ENCODE results near the gene GJB3.
"Not testable (repeated sequence)": the region's sequence is repeated elsewhere in the genome, so short reads cannot be mapped to it uniquely, and the experiment has no call there.

Gene GJB3

DNA sequence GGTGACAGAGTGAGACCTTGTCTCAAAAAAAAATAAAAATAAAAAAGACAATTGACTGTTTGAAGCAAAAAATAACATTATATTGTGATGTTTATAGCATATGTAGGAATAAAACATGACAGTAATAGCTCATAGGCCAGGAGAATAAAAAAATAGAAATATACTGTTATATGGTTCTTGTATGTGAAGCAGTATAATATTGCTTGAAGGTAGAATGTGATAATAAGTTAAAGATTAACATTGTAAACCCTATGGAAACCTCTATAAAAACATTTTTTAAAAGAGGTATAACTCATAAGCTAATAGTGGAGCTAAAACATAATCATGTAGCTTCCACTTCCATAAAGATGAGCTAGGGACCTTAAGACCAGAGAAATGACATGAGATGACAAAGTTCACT is 35.3 kb downstream of the GJB3 start:
- Histone ChIP-seq H3K27me3 (ENCODE audit: control insufficient read depth, insufficient read depth, low read length) (no peaks in the 10 kb centered on the region), H3K4me1 (ENCODE audit: control insufficient read depth, insufficient read depth, low read length) (no peaks in the 10 kb centered on the region)

DNA sequence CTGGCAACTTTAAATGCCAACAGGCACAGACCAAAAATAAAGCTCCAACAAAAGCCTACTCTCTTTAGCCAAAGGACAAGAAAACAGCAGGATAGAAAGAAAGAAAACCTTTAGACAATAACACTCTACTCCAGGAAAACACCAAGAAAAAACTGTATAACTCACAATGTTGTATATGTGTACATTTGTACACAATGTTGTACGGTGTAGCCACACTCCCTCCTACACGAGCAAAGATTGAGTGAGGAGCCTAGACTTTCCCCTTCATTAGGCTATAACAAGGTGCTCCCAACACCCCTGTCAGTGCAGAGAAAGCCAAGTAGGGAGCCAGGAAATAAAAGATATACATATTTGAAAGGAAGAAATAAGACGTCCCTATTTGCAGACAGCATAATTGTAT is 35.8 kb downstream of the GJB3 start:
- Histone ChIP-seq H3K27me3 (ENCODE audit: control insufficient read depth, insufficient read depth, low read length) (no peaks in the 10 kb centered on the region), H3K9me3 (ENCODE audit: control insufficient read depth, insufficient read depth, low read length) (no peaks in the 10 kb centered on the region), H3K4me3 (ENCODE audit: low read depth, low read length) (no peak overlapping the region), H3K9ac (ENCODE audit: low read depth, low read length) (no peak overlapping the region), H3K4me1 (ENCODE audit: control insufficient read depth, insufficient read depth, low read length) (no peaks in the 10 kb centered on the region), H3K36me3 (ENCODE audit: control insufficient read depth, insufficient read depth, low read length) (no peaks in the 10 kb centered on the region)

More for the DNA sequence above, 35.3 kb downstream of the GJB3 start:
- Histone ChIP-seq H3K36me3 (ENCODE audit: control insufficient read depth, insufficient read depth, low read length) (no peaks in the 10 kb centered on the region), H3K9me3 (ENCODE audit: control insufficient read depth, insufficient read depth, low read length) (no peaks in the 10 kb centered on the region), H3K4me3 (ENCODE audit: low read depth, low read length) (no peak overlapping the region), H3K9ac (ENCODE audit: low read depth, low read length) (no peak overlapping the region)

DNA sequence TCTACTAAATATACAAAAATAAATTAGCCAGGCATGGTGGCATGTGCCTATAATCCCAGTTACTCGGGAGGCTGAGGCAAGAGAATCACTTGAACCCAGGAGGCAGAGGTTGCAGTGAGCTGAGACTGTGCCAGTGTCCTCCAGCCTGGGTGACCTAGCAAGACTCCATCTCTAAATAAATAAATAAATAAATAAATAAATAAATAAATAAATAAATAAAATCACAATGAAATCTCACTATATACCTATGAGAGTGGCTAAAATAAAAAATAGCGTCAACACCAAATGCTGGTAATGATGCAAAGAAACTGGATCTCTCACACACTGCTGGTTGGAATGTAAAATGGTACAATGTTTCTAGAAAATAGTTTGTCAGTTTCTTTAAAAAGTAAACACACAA is 37.8 kb downstream of the GJB3 start:
- not testable (repeated sequence) for H3K9ac ChIP-seq (ENCODE audit: low read depth, low read length); H3K36me3 ChIP-seq (ENCODE audit: control insufficient read depth, insufficient read depth, low read length); H3K4me3 ChIP-seq (ENCODE audit: low read depth, low read length); H3K27me3 ChIP-seq (ENCODE audit: control insufficient read depth, insufficient read depth, low read length); H3K4me1 ChIP-seq (ENCODE audit: control insufficient read depth, insufficient read depth, low read length); H3K9me3 ChIP-seq (ENCODE audit: control insufficient read depth, insufficient read depth, low read length)

DNA sequence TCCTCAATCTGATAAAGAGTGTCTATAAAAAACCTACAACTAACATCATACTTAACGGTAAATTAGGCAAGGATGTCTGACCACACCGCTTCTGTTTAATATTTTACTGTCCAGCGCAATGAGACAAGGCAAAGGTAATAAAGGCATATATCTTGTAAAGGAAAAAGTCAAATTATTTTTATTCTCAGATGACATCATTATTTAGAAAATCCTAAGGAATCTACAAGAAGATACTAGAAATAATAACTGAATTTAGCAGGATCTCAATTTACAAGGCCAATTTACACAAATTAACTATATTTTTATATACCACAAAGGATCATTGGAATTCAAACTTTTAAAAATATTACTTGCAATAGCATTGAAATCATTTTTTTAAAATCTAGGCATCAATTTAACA is 41.2 kb downstream of the GJB3 start:
- Histone ChIP-seq H3K27me3 (ENCODE audit: control insufficient read depth, insufficient read depth, low read length) (no peaks in the 10 kb centered on the region), H3K4me1 (ENCODE audit: control insufficient read depth, insufficient read depth, low read length) (no peaks in the 10 kb centered on the region), H3K9ac (ENCODE audit: low read depth, low read length) (no peak overlapping the region), H3K36me3 (ENCODE audit: control insufficient read depth, insufficient read depth, low read length) (no peaks in the 10 kb centered on the region), H3K9me3 (ENCODE audit: control insufficient read depth, insufficient read depth, low read length) (no peaks in the 10 kb centered on the region), H3K4me3 (ENCODE audit: low read depth, low read length) (no peak overlapping the region)

DNA sequence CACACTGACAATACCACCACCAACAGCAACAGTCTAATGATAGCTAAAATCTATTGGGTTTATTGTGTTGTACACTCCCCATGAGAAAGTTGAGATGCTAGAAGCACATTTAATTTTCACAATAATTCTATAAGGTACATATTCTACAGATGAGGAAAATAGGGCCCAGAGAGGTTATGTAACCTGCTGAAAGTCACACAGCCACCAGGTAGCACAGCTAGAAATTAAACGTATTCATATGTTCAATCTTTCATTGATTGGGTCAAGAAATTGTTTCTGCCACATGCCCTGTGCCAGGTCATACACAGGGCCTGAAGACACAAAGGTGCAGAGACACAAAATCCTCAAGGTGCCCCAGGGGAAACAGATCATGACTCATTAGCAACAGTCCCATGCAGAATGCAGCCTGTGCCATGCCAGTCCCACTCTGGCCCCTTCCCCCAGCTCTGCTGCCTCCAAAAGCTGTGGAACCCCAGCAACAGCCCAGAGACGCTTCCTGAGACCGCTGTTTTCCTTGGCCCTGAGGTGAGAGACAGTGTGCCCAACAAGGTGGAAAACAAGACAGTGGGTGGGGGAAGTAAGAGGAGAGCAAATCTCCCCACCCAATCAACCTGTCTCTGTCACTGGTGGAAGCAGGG is 43.9 kb downstream of the GJB3 start:
- H3K9me3 ChIP-seq (ENCODE audit: control insufficient read depth, insufficient read depth, low read length) = no peaks in the 10 kb centered on the region
- H3K4me3 ChIP-seq (ENCODE audit: low read depth, low read length) = no peak overlapping the region
- no peaks in the 10 kb centered on the region for H3K4me1 ChIP-seq (ENCODE audit: control insufficient read depth, insufficient read depth, low read length)
- H3K27me3 ChIP-seq (ENCODE audit: control insufficient read depth, insufficient read depth, low read length) = no peaks in the 10 kb centered on the region
- H3K9ac ChIP-seq (ENCODE audit: low read depth, low read length) = no peak overlapping the region
- no peaks in the 10 kb centered on the region for H3K36me3 ChIP-seq (ENCODE audit: control insufficient read depth, insufficient read depth, low read length)

DNA sequence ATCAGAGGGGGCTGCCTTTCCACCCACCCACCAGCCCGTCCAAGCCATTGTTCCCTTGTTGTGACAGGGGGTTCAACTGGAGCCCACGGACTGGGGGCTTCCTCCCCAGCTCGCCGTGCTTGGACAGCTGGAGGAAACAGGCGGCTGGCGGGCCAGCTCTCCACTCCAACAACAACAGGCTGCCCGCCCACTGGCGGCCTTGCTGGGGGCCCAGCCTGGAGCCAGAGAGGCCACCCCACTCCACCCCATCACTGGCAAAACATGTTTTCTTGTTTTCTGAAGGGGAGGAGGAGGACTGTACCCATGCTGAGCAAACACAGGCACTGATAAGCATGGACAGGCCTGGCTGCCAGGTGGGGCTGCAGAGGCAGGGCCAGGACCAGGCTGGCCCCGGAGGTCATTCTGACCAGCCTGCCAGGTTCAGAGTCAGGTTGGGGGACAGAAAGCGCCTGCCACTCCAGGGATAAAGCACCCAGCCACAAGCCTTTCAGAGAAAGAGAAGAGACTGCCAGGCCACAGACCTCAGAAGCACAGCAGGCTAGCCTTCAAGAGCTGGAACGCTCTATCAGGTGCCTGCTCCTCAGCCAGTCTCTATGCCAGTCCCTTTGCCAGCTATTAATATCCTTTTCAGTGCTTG is 44.6 kb downstream of the GJB3 start:
- no peak overlapping the region for H3K9ac ChIP-seq (ENCODE audit: low read depth, low read length)
- H3K9me3 ChIP-seq (ENCODE audit: control insufficient read depth, insufficient read depth, low read length) = no peaks in the 10 kb centered on the region
- H3K4me3 ChIP-seq (ENCODE audit: low read depth, low read length) = no peak overlapping the region
- H3K36me3 ChIP-seq (ENCODE audit: control insufficient read depth, insufficient read depth, low read length) = no peaks in the 10 kb centered on the region
- H3K4me1 ChIP-seq (ENCODE audit: control insufficient read depth, insufficient read depth, low read length) = no peaks in the 10 kb centered on the region
- H3K27me3 ChIP-seq (ENCODE audit: control insufficient read depth, insufficient read depth, low read length) = no peaks in the 10 kb centered on the region

DNA sequence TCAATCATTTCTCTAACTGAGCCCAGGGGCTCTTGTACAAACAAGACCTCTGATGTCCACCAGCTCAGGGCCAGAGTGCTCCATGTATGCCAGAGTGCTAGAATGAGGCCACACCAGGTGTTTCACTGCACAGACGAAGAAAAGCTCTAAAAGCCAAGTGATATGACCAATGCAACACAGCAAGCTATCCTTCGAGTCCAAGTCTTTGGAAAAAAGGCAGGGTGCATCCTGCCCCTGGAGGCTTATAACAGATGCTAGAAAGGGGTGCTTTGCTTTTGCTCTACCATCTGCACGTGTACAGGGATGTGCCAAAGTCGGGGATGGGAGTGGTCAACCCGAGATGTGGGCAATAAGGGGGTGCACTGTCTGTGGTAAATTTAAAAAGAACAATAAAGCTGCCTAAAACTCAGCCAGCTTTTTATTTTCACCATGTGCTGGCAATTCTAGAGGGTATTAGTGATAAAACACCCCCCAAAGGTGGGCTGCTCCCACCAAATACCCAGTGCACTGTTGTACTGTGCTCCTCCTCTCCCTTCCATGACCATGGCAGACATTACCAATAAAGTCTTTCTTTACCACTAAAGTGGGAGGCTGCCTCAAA is 46.4 kb downstream of the GJB3 start:
- H3K9me3 ChIP-seq (ENCODE audit: control insufficient read depth, insufficient read depth, low read length) = no peaks in the 10 kb centered on the region
- H3K4me1 ChIP-seq (ENCODE audit: control insufficient read depth, insufficient read depth, low read length) = no peaks in the 10 kb centered on the region
- no peak overlapping the region for H3K9ac ChIP-seq (ENCODE audit: low read depth, low read length)
- no peak overlapping the region for H3K4me3 ChIP-seq (ENCODE audit: low read depth, low read length)
- no peaks in the 10 kb centered on the region for H3K36me3 ChIP-seq (ENCODE audit: control insufficient read depth, insufficient read depth, low read length)
- H3K27me3 ChIP-seq (ENCODE audit: control insufficient read depth, insufficient read depth, low read length) = no peaks in the 10 kb centered on the region

DNA sequence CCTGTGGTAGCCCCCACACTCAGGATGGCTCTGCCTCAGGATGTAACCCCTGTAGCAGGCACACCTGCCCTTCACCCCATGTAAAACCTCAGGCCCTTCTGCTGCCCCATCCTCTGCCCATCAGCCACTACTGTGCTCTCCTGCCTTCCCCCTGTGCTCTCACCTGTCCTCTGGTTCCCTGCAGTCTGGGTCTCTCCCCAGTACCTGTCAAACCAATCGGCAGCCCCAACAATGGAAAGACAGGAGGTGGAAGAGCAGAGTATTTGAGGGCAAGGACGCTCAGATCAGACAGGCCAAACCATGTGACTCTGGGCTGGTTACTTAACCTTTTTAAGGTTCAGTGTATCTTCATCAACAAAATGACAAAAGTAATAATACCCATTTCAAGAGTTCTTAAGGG is 47.6 kb downstream of the GJB3 start:
- no peaks in the 10 kb centered on the region for H3K4me1 ChIP-seq (ENCODE audit: control insufficient read depth, insufficient read depth, low read length)
- no peak overlapping the region for H3K4me3 ChIP-seq (ENCODE audit: low read depth, low read length)
- no peaks in the 10 kb centered on the region for H3K27me3 ChIP-seq (ENCODE audit: control insufficient read depth, insufficient read depth, low read length)
- H3K36me3 ChIP-seq (ENCODE audit: control insufficient read depth, insufficient read depth, low read length) = no peaks in the 10 kb centered on the region
- no peaks in the 10 kb centered on the region for H3K9me3 ChIP-seq (ENCODE audit: control insufficient read depth, insufficient read depth, low read length)
- H3K9ac ChIP-seq (ENCODE audit: low read depth, low read length) = no peak overlapping the region

DNA sequence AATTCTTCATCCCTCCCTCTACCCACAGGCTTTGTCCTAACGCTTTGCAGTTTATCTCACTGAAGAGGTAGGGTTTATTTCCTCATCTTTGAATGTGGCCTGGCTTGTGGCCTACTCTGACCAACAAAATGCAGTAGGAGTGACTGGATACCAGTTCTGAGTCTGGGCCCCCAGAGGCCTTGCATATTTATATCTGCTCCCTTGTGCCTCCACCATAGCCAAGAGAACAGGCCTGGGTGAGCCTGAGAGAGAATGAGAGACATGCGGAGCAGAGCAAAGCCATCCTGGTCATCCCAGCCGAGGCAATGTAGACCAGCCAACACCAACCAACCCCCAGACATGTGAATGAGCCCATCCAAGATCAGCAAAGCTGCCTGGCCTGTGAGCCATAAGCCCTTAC is 48.2 kb downstream of the GJB3 start:
- no peaks in the 10 kb centered on the region for H3K4me1 ChIP-seq (ENCODE audit: control insufficient read depth, insufficient read depth, low read length)
- no peaks in the 10 kb centered on the region for H3K36me3 ChIP-seq (ENCODE audit: control insufficient read depth, insufficient read depth, low read length)
- no peaks in the 10 kb centered on the region for H3K9me3 ChIP-seq (ENCODE audit: control insufficient read depth, insufficient read depth, low read length)
- no peak overlapping the region for H3K4me3 ChIP-seq (ENCODE audit: low read depth, low read length)
- H3K27me3 ChIP-seq (ENCODE audit: control insufficient read depth, insufficient read depth, low read length) = no peaks in the 10 kb centered on the region
- no peak overlapping the region for H3K9ac ChIP-seq (ENCODE audit: low read depth, low read length)

DNA sequence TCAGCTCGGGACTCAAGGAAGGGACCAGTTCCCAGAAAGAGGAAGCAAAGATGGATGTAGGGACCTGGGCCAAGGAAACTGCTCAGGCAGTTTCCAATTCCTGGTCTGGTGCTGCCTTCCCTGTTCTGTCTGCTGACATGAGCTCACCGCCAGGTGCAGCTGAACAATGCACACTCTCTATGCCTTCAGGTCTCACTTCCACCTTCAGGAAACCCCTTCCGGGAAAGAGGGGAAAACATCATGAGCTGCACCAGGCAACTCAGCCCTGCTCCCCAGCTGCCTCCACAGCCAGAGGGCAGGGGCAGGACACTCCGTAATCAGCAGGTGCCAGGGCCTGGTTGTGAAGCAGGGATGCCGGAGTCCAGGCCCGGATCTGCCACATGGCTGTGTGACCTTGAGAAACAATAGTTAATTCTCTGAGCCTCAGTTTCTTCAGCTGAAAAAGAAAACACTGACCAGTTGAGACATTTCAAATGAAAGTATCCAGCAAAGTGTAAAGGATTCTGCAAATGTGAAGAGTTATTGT is 50.8 kb downstream of the GJB3 start:
- Histone ChIP-seq H3K4me3 (ENCODE audit: low read depth, low read length) (no peak overlapping the region), H3K27me3 (ENCODE audit: control insufficient read depth, insufficient read depth, low read length) (no peaks in the 10 kb centered on the region), H3K9me3 (ENCODE audit: control insufficient read depth, insufficient read depth, low read length) (no peaks in the 10 kb centered on the region), H3K9ac (ENCODE audit: low read depth, low read length) (no peak overlapping the region), H3K36me3 (ENCODE audit: control insufficient read depth, insufficient read depth, low read length) (no peaks in the 10 kb centered on the region), H3K4me1 (ENCODE audit: control insufficient read depth, insufficient read depth, low read length) (no peaks in the 10 kb centered on the region)

DNA sequence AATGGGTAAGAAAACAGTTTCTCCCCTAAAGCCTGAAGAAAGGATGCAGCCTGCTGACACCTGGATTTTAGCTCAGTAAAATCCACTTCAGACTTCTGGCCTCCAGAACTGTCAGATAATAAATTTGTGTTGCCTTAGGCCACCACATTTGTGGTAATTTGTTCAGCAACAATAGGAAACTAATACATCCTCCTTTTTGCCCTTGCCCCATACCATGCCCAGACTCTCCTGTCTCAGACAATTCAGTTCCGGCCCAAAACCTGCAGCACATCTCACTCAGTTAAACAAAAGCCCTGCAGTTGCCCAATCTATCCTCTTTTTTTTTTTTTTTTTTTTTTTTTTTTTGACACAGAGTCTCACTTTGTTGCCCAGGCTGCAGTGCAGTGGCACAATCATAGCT is 52.7 kb downstream of the GJB3 start:
- no peaks in the 10 kb centered on the region for H3K27me3 ChIP-seq (ENCODE audit: control insufficient read depth, insufficient read depth, low read length)

More for the DNA sequence above, 52.7 kb downstream of the GJB3 start:
- Histone ChIP-seq H3K36me3 (ENCODE audit: control insufficient read depth, insufficient read depth, low read length) (no peaks in the 10 kb centered on the region), H3K4me1 (ENCODE audit: control insufficient read depth, insufficient read depth, low read length) (no peaks in the 10 kb centered on the region), H3K4me3 (ENCODE audit: low read depth, low read length) (no peak overlapping the region), H3K9me3 (ENCODE audit: control insufficient read depth, insufficient read depth, low read length) (no peaks in the 10 kb centered on the region), H3K9ac (ENCODE audit: low read depth, low read length) (no peak overlapping the region)

Data from iPS-15b (cell line).